DMS53 treated with DMSO at 0.1 percent for 48 hours (cell line): ENCODE measurements around the gene C1orf50.
"Not testable (repeated sequence)": the region's sequence is repeated elsewhere in the genome, so short reads cannot be mapped to it uniquely, and the experiment has no call there.

Experiments used
- DNase-seq: peaks from one replicate; lab custom pipeline; 2025; ENCODE audit not compliant: unreplicated experiment; lab: John Stamatoyannopoulos, UW

Gene C1orf50

DNA sequence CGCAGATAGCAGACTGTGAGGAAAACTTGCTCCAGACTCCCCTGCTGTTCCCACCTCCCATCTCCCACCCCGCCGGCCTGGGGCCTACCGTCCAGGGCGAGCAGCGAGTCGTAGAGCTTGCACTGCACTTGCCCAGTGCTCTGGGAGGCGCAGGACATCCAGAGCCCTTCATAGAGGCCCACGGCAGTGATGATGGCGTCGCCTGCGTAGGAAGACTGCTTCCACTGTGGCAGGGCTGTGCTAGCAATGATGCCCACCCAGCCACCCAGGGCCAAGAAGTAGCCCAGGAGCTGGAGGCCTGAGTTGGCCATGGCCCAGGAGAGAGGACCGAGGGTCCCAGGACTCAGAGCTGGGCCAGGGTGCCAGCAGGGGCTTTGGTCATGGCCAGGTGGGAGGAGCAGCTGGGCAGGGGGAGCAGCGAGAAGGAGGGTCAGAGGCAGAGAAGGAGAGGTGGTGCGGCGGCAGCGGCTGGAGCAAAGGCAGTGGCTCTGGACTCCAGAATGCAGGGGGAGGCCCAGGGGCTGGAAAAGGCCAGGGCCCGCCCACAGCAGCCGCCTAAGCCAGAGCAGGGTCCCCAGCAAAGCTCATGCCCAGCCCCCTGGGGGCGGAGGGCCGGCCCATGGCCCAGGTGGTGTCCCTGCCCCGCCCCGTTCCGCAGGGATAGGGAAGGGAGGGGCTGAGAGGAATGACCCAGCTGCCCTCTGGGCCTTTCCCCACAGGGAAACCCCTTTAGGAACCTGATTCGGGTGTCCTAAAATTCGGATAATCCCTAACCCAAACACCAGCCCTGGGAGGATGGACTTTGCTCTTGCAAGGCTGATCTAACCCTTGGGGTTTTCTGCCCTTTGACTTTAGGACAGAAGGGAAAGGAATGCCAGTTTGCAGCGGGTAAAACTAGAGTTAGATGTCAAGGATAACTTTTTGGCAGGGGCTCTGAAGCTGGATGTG lies 27.0 kb upstream of the C1orf50 start, which contains the start of gene CLDN19:
CLDN19 (minus strand) TSS at position 484 of the 948 bp plus-strand sequence; CDS start at position 311, 173 bp downstream.
- no peak for DNase-seq

DNA sequence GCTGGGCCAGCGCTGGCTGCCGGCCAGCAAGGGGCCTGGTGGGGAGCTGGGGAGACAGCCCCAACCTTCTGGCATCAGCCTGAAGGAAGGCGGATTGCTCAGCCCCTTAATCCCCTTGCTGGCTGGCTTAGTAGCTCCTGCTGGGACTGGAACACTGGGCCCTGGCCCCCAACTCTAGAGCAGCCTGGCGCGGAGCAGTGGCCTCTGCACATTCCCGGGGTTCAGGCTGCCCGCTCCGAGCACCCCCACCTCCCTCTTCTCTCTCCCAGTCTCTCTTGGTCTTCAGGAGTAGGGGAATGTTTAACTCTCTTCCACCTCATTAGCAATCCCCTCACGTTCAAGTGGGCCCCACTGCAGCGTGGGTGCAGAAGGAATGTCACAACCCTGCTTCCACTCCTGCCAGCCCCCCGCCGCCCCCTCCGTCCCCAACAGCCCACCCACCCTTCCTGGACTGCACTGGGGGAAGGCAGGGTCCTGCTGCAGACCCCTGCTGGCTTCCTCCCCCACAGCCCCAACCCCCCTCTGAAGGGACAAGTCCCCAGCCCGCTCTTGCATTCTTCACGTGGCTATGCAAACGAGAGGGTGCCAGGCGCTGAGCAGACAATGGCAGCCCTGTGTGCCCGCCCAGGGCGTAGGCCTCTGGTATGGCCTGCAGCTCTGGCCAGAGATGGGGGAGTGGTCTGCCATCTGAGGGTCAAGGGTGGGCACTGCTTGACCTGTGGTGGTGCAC lies 26.0 kb upstream of the C1orf50 start:
- no peak for DNase-seq

DNA sequence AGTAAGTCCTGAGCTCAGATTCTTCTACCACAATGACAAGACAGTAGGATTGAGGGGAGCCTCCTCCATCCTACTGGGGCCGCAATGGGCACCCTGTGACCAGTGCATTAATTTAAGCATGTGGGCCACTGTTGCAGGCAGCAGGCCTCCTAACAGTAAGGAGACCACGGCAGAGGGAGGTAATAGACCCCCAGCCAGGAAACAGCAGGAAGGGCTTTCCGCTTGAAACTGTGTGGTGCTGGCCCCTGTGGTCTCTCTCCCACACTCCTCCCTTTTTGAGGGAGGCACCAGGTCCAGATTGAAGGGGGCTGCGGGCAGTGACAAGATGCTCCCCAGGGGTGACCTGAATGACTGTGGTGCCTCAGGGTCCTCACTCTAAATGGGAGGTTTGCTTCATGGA lies 25.3 kb upstream of the C1orf50 start:
- DNase-seq: no peak

DNA sequence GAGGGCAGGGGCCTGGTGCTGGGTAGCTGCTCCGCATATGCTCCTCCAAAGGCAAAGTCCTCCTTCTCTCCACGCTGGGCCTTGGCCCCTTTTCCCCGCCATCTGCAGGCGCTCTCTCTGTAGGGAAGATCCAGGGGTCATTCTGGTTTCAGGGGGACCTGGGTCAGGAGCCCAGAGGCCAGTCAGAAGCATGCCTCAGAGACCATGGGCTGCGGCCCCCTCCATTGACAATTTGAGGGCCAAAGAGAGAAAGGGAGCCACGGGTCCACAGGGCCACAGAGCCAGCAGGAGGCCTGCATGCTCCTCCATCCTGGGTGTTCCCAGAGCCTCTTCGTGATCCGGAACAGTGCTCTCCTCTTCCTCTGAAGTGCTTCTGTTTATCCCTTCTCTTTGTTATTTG lies 24.9 kb upstream of the C1orf50 start:
- DNase-seq: no peak

DNA sequence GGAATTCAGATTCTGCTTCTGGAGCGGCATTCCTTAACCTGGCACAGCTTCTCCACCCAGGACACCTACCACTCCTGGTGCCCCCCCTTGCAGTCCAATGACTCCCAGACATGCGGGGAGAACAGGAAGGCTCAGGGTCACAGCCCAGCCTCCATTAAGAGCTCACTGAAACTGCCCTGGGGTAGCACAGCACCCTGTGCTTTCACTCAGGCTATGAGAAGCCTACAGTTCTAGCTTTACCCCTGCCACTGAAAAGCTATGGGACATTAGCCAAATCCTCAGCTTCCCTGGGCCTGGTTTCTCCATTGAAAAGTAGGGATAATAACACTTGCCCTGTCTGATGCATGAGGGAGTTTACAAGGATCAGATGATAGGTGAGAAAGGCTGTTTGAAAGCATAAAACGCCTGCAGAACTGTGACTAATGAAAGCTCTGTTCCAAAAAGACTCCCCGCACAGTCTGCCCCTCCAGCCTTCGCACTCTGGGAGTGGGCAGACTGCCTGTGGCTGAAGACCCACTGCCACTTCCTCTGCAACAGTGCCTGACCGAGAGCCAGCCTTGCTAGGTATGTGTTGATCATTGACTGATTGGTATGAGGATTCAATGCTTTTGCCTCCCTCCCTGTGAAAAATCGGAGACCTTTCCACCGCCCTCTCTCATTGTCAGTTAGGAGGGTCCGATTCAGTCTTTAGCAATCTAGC lies 24.3 kb upstream of the C1orf50 start:
- no peak for DNase-seq

DNA sequence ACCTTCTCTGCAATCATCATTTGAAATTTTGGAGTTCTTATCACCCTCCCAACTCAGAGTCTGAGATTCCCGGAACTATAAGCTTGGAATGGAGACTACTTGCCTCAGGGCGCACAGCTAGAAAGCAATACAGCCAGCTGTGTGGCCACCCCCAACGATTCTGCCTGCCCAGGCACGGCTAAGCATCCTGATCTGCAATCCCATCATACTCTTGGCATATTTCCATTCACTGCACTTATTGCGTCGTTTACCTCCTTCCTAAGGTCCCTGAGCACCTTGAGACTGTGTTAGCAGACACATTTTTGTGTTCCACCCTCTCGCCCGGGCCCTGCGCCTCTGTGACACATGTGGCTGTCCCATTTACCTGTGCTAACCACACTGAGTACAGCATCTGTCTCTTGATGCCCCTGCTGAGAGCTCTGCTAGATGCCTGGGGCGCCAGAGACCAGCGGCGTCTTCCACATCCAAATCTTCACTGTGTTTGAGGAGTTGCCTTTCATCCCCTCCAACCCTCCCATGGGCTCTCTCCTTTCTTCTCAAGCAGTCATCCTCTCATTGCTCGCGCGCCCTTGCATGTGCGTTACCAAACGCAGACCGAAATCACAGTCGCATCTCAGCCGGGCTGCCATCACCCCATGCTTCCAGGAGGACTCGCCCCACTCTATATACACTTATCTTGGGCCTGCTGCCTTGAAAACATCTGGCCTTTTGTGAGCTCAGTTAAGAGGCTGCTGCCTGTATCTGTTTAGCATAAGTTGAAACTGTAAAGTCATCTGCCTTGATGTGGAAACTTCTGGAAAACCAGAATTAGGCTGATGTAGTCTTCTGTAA lies 23.5 kb upstream of the C1orf50 start:
- no peak for DNase-seq

DNA sequence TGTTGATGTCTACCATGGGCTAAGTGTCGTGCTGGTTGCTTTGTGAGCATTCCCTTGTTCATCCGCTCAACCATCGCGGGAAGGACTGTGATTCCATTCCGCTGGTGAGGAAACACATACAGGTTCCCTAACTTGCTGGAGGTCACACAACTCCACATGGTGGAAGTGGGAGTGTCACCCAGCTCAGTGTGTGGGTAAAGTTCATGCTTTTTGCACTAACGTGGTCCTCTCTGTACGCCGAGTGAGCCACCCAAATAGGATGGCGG lies 23.0 kb upstream of the C1orf50 start:
- DNase-seq: no peak

DNA sequence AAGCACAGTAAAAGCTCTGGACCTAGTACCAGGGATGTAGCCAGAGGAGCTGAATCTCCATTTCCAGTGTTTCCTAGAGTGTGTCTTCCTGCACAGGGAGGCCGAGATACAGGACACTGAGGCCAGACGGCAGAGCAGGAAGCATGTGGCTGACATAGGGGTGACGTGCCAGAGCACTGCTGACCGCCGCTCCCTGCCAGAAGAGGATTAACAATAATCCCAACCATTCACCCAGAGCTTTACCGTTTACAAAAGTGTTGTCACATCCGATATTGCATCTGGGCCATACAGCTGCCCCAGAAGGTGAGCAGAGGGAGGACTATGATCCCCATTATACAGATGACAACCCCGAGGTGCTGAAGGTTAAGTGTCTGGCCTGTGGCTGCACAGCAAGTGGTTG lies 21.2 kb upstream of the C1orf50 start:
- no peak for DNase-seq

DNA sequence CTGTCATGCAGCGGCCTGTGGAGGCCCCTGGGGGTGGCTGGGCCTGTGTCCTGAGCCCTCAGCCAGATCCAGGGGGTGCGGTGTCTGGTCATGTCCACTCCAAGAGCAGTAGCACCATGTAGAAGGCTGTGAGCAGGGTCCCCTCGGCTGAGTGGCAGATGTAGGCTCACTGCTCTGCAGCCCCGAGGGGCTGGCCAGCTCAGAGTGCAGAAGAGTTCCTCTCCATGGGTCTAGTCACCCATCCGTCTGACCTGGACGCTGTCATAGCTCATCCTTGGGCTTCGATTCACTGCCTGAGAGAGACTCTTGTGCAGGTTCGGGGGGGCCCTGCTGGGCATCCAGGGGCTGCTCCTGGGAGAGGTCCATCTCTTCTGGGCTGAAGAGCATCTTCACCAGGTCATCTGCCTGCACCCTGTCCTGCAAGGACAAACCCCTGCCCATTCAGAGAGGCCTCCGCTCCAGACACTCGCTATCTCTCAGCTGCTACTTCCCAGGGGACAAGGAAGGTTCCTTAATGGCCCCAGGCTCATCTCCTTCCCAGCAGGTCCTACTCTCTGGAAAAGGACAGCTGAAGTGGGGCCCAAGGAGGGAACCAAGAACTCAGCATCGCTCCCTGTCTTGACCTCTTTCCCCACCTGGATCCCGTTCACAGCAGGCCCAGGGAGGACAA lies 20.5 kb upstream of the C1orf50 start:
- no peak for DNase-seq

DNA sequence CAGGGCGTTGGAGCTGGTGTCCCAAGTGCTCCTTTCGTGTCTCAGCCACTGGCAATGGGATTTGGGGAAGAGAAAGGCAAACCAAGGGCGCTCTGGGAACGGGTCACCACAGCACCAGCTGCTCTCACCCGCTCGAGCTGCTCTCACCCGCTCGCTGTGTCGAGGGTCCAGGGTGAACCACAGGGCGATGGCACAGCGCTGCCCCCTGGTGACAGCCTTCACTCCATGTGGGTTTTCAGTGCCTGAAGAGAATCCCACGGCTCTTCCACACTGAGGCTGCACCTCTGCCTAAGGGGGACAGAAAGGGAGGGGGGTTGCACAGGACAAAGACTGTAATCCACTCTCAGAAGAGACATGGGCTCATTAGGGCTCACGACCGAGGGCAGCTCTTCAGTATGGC lies 19.9 kb upstream of the C1orf50 start:
- no peak for DNase-seq

DNA sequence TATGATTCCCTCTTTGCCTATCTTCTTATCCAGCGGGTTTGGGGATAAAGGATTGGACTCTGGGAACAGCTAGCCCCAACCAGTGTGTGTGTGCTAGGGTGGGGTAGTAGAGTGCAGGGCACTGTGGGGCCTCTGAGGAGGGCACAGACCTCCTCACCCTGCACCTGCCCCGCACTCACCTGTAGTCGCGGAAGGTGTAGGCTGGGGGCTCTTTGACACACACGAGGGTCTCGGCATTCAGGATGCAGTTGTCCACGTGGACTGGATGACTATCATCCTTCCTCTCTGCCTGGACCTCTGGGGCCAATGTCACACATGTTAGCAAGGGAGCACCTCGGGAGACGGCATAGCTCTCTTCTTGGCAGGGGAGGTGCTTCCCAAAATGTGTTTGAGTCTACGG lies 19.0 kb upstream of the C1orf50 start:
- DNase-seq: no peak

DNA sequence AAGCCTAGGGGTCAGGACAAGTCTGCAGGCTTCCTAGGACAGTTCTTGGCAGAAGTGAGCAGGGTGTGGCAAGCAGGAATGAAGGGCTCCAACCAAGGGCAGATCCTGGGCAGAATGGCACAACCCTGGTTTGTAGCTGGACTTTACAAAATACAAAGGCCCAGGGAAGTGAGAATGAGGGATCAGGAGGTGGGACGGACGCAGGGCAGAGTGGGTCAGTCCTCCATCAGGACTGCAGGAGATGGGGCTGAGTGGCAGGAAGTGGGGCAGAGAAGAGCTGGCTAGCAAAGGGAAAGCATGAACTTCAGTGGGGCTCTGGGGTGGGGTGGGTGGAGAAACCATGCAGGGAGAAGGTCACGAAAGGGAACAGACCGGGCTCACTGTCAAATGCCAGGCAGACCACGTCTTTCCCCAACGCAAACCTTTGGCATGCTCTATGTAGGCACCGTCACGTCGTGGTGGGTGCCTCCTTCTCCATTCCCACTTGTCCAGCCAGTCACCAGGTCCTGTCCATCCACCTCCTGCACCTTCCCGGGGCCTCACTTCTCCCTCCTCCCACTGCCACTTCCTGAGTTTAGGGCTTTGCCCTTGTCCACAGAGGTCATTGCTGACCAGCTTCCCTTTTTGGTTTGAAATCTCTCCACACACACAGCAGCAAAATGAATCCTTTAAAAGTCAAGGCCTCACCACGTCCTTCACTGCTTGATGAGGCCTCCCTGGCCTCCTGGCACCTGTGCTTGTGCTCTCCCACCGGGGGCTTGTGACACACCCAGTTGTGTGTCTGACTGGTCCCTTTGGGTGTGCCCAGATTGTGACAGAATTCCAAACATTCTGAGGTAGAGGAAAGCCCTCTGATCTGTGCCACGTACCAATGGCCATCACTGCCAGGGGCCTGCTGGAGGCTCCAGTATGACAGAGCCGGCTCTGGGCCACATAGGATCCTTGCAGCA lies 18.3 kb upstream of the C1orf50 start:
- DNase-seq: no peak

DNA sequence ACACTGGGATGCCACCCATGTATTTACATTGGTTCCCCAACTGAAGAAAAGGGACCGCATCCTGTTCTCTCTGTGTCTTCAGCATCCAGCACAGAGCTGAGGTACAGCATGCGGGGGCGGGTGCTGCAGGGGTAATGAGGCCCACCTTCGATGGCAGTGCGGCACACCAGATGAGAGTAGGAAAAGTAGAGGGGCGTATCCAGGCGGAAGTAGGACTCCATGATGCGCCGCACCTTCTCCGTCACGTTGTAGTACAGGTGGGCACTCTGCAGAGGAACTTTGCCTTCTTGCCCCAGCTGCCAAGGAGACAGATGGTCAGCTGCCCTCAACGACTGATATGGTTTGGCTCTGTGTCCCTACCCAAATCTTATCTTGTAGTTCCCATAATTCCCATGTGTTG lies 17.0 kb upstream of the C1orf50 start:
- DNase-seq: no peak

DNA sequence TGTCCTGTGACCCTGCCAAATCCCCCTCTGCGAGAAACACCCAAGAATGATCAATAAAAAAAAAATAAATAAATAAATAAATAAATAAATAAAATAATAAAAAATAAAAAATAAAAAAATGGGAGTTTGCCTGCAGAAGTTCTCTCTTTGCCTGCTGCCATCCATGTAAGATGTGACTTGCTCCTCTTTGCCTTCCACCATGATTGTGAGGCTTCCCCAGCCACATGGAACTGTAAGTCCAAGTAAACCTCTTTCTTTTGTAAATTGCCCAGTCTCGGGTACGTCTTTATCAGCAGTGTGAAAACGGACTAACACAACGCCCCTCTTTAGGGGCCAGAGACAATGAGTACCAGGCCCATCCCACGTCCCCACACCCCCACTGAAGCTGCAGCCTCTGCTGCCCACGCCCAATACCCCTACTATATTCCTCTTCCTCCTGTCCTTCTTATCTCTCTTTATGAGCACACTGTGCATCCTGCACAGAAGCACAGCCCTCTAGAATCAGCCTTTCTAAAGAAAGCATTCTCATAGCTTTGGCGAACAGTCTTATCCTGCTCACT lies 15.5 kb upstream of the C1orf50 start:
- DNase-seq: not testable (repeated sequence)

DNA sequence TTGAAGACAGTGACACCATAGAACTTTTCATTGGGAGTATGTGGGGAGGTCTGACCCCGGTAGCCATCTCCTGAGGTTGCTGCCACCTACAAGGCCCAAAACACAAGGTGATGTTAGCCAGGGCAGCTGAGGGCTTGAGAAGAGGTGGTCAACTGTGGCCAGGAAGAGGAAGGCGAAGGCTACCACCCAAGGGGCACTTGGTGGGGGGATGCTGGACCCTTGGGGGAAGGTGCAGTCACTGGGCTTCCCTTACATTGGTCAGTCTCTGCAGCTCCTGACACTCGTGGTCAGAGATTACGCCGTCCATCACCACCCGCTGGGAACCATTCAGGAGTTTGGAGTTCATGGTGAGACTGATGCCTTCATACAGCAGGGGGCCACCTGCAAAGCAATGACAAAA lies 14.8 kb upstream of the C1orf50 start:
- no peak for DNase-seq

DNA sequence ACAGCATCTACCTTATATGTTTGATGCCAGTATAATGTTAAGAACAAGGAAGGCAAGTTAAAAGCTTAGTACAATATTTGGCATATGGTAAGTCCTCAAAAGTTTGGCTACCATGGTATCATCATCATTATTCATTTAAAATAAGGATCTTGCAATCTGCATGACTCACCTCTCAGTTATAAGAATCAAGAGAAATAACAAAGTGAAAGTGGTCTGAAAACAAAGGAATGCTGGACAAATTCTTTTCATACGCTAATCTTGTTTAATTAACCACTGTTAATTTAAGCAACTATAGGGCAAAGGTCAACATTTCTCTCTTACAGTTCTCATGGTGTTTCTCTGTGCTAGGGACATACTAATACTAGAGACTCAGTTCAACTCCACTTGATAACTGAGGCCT lies 14.0 kb upstream of the C1orf50 start:
- DNase-seq: no peak

DNA sequence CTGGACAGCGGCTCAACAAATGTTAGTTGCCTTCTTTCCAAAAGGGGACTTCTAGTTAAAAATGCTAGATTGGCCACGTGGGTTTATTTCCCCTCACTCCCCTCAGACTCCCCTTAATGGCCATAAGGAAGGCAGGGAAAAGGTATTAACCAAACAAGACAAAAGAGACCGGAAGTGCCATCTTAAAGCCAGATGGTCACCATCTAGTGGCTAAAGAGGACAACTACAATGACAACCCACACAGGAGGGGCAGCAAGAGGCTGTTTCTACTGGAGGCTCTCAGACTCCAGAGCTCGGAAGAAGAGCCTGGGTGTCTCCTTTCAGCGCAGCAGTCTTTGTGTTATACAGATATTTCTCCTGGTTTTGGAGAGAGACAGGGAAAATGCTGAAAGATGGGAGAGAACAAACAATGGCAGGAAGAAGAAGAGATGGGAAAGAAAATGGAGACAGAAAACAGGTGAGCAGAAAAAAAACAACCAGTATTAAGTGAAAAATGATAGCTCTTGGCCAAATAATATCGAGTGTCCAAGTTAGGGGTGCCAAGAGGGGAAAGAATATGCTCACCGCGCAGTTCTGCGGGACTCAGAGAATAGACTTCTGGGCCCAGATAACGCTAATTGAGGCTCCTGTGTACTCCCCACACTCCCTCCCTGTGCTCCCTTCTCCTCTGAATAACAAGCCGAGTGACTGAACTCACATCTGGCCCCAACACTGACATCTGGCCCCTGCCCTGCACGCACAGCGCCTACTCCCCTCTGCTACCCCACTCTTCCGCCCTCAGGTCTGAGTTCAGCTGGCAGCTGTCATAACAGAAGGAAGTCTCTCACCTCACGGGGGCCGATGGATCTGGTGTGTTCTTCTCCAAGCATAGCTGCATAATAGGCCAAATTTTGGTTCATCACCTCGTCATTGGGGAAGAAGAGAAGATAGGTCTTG lies 9.8 kb upstream of the C1orf50 start:
- DNase-seq: peak; percentile 83

DNA sequence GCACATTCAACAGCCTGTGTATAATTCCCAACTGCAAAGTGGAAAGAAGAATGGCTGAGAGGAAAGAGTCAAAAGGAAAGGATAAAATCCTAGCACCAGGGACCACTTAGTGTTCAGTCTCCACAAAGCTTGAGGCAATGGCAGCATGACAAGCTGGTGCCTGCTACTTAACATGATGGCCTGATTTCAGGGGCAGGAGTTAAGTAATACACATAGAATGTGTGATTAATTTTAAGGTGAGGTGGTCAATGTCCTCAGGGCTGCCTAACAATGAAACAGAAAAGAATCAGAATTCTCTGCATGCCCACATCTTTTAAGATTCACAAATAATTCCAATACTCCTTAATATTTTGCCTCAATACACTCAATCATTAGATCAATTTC lies 9.2 kb upstream of the C1orf50 start:
- no peak for DNase-seq
